GM19452 (cell line): ENCODE data around the gene DNM2.
"Not testable (repeated sequence)": the region's sequence is repeated elsewhere in the genome, so short reads cannot be mapped to it uniquely, and the experiment has no call there.

Experiments used
- ATAC-seq: cut with Tn5 transposase; IDR thresholded peaks from one replicate; pipeline ENCODE4 v1.9.1; 2021; ENCODE audit not compliant: unreplicated experiment

The DNM2 gene

GRCh38 chr19:10724573-10725071 is 6.7 kb downstream of the DNM2 start:
- ATAC-seq: no peak

GRCh38 chr19:10725415-10725814 is 7.5 kb downstream of the DNM2 start:
- no peak for ATAC-seq

DNA sequence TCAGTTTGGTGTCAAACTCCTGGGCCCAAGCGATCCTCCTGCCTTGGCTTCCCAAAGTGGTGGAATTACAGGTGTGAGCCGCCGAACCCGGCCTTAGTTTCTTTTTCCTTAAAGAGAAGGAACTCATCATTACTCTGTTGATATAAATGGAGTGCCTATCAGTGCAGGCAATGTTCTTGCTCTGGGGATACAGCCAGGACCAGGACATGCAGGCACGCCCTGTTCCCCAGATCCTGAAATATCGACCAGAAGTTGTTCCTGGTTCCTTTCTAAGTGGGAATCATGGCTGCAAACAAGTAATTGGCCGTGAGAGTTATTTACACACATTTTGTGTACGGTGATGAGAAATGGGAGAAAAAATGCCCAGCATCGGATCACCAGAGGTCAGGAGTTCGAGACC is 8.4 kb downstream of the DNM2 start:
- no peak for ATAC-seq

GRCh38 chr19:10727685-10728201 is 9.9 kb downstream of the DNM2 start:
- no peak for ATAC-seq

- no peak for ATAC-seq
Measured at GRCh38 chr19:10729411-10729810, 11.5 kb downstream of the DNM2 start.

DNA sequence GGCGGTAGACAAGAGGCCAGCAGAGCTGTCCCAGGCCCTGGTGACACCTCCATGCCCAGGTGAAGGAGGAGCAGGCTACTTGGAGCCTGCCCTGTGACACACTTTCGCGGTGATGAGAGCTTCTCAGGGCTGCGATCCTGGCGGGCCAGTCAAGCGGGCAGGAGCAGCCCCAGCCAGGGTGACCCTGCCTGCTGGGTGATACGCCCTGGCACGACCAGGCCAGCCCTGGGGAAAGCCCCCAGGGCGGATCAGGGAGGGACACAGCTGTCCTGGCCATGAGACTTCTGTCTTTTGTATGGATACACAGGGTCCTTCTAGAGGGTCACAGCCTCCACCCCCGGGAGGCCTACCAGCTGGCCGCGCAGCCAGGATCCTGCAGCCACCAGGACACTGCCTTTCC is 13.1 kb downstream of the DNM2 start:
- ATAC-seq: no peak

DNA sequence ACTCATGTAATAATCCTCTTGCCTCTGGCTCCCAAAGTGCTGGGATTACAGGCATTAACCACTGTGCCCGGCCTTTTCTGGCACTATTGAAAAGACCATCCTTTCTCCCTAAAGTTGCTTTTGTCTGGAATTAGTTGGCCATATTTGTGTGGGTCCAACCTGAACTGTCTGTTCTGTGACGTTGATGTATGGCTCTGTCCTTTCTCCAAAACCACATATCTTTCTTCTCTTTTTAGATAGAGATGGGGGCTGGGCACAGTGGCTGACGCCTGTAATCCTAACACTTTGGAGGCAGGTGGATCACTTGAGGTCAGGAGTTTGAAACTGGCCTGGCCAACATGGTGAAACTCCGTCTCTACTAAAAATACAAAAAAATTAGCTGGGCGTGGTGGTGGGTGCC is 17.9 kb downstream of the DNM2 start:
- no peak for ATAC-seq

DNA sequence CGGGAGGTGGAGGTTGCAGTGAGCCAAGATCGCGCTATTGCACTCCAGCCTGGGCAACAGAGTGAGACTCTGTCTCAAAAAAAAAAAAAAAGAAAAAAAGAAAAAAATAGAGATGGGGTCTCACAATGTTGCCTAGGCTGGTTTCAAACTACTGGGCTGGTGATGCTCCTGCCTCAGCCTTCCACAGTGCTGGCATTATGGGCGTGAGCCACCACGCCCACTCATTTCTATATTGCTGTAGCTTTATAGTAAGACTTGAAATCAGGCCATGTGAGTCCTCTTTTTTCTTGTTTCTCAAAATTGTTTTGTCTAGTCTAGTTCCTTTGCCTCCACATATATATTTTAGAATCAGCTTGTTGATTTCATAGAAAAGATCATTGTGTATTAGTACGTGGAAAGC is 18.3 kb downstream of the DNM2 start:
- ATAC-seq: no peak

- ATAC-seq: no peak
Measured at GRCh38 chr19:10736916-10737551, 19.2 kb downstream of the DNM2 start.

DNA sequence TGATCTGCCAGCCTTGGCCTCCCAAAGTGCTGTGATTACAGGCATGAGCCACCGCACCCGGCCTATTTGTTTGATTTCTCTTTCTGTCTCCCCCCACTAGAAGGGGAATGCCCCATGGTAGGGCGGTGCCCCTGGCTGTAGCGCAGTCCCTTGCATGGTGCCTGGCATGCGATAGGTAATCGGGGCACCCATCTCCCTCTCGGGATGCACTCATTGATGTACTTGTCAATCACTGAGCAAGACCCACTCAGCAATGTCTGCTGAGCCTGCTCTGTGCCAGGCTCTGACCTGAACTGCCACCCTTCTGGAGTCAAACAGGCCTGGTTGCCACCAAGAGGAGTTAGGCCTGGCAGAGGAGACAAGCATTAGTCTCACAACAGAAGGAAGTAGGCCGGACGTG is 19.8 kb downstream of the DNM2 start:
- ATAC-seq: no peak

DNA sequence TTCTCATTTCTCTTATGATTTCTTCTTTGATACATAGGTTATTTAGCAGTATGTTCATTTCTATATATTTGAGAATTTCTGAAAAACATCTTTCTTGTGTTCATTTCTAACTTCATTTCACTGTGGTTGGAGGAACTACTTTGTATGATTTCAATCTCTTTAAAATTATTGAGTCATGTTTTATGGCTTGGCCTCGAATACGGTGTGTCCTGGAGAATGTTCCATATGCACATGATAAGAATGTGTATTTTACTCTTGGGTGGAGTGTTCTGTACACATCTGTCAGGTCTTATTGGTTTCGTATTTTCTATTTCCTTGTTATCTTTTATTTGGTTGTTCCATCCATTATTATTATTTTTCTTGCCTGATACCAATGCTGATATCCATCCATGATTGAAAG is 22.9 kb downstream of the DNM2 start:
- no peak for ATAC-seq

DNA sequence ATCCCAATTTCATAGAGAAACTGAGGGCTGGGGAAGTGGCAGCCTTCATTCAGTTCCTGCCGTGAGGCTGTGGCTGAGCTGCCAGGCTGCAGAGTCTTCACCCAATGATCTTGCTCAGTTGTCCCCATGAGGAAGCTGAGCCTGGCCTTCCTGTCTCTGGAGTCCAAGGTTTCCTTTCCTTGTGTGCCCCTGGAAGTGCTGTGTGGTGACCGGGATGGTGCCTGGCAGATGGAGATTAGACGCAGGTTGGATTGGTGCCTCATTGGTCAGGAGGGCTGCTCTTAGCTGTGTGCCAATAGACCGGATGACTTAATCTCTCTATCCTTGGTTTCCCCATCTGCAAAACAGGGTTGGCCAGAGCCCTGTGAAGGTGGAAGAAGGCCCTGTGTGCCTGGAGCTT is 24.6 kb downstream of the DNM2 start:
- ATAC-seq: no peak

DNA sequence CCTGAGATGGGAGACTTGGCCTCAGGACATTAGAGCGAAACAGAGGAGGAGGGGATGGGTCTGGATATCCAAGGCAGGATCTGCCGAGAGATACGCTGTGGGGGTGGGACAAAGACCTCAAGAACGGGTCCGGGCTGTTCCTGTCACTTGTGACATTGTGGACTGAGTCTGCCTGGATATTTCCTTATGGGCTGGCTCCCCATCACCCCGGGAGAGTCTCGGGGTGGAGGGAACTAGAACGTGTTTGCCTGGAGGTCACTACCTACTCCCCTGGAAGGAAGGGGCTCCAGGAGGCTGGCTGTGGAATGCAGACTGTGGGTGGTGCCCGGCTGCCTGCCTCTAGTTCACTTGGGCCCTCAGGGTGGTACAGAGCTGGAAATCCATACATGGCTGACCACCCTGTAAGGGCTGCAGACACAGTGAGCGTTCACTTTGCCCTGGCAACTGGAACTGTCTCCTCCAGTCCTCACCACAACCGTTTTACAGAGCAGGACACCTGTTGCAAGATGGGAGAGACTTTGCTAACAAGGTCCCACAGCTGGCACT is 26.4 kb downstream of the DNM2 start:
- no peak for ATAC-seq

- no peak for ATAC-seq
Measured at GRCh38 chr19:10744801-10745293, 27.0 kb downstream of the DNM2 start.

DNA sequence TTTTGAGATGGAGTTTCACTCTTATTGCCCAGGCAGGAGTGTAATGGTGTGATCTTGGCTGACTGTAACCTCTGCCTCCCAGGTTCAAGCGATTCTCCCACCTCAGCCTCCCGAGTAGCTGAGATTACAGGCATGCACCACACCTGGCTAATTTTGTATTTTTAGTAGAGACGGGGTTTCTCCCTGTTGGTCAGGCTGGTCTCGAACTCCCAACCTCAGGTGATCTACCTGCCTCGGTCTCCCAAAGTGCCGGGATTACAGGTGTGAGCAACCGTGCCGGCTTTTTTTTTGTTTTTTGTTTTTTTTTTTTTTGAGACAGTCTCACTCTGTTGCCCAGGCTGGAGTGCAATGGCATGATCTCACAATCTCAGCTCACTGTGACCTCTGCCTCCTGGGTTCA is 28.6 kb downstream of the DNM2 start:
- ATAC-seq: not testable (repeated sequence)

GRCh38 chr19:10747271-10747670 is 29.4 kb downstream of the DNM2 start:
- ATAC-seq: no peak

DNA sequence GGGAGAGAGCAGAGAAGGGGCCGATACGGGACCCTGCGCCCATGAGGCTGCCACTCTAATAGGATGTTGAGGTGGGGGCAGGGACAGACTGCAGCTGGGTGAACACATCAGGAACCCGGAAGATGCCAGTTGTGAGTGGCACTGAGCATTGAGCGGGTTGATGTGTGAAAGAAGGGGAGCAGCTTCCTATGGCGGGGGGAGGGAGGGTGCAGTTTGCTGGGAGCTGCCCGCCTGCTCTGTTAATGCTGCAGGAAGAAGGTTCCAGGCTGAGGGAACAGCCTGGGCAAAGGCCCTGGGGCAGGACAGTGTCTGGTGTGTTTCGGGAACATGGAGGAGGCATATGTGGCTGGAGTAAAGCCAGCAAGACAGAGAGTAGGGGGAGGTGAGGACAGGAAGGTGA is 29.8 kb downstream of the DNM2 start:
- ATAC-seq: no peak

GRCh38 chr19:10748195-10748926 is 30.5 kb downstream of the DNM2 start:
- no peak for ATAC-seq

- no peak for ATAC-seq
Measured at GRCh38 chr19:10748927-10749434, 31.1 kb downstream of the DNM2 start.

GRCh38 chr19:10749435-10750384 is 31.8 kb downstream of the DNM2 start:
- ATAC-seq: no peak
